DMS79 treated with DMSO at 0.1 percent for 48 hours (cell line): Measurements from ENCODE around the gene OR6K2.
"Not testable (repeated sequence)": the region's sequence is repeated elsewhere in the genome, so short reads cannot be mapped to it uniquely, and the experiment has no call there.

Source experiments
- DNase-seq: peaks from one replicate; lab custom pipeline; 2025; lab: John Stamatoyannopoulos, UW

The OR6K2 gene, protein sequence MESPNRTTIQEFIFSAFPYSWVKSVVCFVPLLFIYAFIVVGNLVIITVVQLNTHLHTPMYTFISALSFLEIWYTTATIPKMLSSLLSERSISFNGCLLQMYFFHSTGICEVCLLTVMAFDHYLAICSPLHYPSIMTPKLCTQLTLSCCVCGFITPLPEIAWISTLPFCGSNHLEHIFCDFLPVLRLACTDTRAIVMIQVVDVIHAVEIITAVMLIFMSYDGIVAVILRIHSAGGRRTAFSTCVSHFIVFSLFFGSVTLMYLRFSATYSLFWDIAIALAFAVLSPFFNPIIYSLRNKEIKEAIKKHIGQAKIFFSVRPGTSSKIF

GRCh38 chr1:158700552-158700951 lies at the start of gene OR6K2:
OR6K2 (minus strand) TSS chr1:158700652; CDS start chr1:158700652, 0 bp downstream.
- no peak for DNase-seq

DNA sequence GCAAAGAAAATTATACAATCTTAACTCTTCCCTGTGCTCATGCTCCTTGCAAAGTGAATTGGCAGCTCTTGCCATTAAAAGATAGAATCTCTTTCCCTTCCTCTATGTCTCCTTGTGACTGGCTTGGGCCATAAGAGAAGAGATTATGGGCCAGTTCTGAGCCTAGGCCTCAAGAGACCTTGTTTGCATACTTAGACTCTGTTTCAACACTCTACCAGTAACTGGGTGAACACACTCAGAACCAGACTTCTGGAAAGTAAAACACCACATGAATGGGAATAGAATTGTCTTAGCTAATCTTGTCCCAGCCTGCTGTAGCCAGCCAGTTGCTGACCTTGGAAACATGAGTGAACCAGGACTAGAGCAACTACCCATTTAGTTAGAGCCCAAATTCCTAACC lies 35.4 kb upstream of the OR6K2 start:
- no peak for DNase-seq

- DNase-seq = no peak
Observed at GRCh38 chr1:158732524-158732923, 32.1 kb upstream of the OR6K2 start.

DNA sequence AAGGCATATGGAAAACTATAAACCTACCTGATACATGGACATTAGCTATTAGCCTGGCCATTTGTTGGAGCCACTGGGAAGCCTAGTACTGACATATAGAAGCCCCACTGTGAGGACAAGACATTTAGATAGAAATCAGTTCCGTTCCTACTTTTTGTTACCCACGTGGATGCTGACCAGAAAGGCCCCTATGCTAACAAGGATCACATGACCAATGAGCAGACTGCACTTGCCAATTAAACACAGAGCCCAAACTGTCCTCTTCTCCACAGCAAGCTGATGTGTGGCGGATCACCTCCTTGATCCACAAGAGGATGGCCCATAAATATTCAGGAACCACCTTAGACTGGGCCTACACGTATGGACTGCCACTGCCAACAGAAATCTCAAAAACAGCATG lies 31.3 kb upstream of the OR6K2 start:
- DNase-seq = no peak

DNA sequence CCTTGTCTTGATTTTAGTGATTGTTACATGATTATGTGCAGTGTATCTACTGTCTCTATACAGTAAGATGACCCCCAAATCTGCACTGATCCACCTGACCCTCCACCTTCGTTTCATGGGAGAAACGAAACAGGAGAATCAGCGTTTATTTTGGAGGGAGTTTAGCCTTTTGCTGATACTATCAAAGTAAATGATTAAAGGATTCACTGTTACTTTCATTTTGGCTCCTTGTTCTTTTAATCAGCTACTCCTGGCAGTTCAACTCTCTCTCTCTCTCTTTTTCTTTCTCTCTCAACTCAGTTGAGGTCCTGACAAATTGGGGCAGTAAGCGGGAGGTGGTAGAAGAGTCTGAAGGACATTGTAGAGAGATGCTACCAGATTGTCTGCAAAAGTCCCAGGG lies 30.0 kb upstream of the OR6K2 start:
- DNase-seq = no peak

DNA sequence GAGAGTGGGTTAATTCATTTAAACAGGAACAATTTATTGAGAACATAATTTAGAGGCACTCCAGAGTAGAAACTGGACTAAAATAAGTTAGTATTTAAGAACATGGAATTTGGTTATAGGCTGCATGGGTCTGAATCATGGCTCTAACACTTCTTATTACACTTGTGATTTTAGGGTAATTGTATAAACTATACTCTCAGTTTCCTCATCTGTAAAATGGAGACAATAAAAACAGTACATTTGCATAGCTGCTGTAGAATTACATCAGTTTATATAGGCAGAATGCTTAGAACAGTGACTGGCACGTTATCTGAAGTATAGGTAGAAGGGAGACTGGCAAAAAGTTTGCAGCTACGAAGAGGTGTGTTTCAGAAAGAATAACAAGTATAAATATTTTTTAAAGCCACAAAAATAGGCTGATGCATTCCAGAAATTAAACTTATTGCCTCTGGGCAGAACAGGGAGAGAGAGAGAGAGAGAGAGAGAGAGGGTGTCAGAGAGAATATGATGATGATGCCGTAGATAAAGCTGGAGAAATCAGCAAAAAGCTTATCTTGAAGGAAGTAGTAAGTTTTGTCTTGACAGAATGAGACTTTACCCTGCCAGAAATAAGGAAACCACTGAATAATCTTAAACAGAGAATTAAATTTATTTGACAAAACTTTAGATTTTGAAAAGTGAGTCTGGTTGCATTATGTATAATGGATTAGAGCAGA lies 28.2 kb upstream of the OR6K2 start:
- no peak for DNase-seq

- DNase-seq = no peak
Observed at GRCh38 chr1:158724442-158724841, 24.0 kb upstream of the OR6K2 start.

- DNase-seq = no peak
Observed at GRCh38 chr1:158720620-158721019, 20.2 kb upstream of the OR6K2 start, which contains the start of gene OR6K3. OR6K3 (minus strand) TSS chr1:158720720; CDS start chr1:158718115, 2,605 bp downstream.

- DNase-seq = no peak
Observed at GRCh38 chr1:158719664-158720063, 19.2 kb upstream of the OR6K2 start.

DNA sequence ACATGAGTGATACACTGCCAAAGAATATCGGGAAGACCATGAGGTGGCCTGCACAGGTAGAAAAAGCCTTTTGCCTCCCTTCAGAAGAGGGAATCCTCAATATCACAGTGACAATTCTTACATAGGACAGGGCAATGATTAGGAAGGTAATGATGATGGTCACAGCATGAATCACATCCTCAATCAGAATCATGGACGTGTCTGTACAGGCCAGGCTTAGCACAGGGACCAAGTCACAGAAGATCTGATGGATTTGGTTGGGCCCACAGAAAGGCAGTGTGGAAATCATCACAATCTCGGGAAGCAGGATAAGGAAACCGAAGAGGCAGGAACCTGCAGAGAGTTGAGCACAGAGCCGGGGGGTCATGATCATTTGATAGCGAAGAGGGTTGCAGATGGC lies 16.9 kb upstream of the OR6K2 start:
- no peak for DNase-seq

- DNase-seq = no peak
Observed at GRCh38 chr1:158716335-158716734, 15.9 kb upstream of the OR6K2 start.

DNA sequence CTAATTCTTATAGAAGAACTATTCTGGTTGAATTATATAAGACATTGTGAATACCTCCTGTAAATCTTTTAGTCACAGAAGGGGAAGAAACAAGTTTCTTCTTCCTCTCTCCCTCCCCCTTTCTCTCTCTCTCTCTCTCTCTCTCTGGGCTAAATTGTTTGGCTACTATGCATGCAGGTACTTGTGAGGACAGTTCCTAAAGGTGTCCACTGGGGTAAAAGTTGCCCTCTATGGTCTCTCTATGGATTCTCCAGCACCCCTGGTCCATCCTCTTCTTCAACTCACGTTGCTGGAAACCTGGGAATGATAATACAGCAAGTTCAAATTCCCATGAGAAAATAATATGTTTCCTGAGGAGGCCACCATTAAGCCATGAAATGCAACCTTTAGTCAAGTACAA lies 14.3 kb upstream of the OR6K2 start:
- DNase-seq = no peak

- no peak for DNase-seq
Observed at GRCh38 chr1:158711098-158711497, 10.6 kb upstream of the OR6K2 start.

DNA sequence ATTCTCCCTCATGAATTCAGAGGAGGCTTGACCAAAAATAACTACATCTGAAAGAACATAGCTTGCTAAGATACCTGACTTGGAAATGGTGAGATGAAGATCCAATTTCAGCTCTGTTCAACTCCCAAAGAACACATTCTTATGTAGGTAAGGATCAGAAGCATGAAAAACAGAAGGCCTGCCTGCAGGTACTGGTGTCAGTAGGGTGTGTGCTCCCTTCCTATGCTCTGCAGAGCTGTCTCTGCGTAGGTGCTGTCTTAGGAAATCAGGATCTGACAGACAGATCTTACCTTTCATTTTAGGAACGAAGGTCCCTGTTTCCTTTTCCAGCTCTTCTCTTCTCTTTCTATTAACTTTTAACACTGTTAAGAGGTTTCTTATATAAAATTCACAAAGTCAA lies 5.6 kb upstream of the OR6K2 start:
- DNase-seq = no peak

- DNase-seq = no peak
Observed at GRCh38 chr1:158694596-158694995, 5.9 kb downstream of the OR6K2 start.

DNA sequence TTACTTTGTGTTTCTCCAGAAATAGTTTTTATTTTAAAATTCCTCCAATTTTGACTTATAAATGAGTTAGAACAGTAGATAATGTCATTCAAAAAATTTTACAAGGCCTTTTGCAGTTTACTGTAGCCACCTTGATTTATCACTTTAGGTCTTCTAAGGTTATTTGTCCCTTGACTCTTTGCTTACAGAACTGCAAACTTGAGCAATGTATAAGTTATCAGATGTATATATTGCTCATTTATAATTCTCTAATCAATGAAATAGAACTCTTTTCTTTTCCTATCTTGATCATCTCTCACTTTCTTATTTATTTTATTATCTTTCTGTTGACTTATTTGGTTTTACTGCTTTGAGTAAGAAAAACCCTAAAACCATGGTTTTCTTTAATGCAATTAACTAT lies 8.1 kb downstream of the OR6K2 start:
- DNase-seq = no peak

DNA sequence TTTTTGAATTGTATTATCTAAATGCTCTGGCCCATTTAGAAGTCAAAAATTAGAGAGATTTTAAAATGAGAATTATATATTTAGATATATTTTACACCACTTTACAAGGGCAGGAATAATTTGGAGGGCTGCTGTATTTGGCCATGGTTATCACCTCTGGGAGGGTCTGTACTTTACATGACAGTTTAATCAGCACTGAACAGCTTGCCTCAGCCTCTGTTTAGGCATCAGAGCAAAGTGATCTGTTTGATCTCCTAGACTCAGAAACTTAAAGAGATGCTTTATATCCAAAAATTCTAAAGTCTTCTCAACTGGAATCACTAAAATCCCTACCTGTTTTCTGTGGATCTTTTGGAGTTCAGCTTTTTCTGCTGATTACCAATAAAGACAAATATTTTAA lies 8.5 kb downstream of the OR6K2 start:
- no peak for DNase-seq

DNA sequence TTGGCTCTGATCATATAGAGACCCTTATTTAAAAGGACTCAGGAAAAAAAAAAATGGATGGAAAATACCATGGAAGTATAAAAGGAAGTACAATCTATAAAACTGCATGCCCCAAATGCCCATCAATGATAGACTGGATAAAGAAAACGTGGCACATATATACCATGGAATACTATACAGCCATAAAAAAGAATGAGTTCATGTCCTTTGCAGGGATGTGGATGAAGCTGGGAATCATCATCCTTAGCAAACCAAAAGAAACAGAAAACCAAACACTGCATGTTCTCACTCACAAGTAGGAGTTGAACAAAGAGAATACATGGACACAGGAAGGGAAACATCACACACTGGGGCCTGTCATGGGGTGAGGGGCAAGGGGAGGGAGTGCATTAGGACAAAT lies 9.3 kb downstream of the OR6K2 start:
- DNase-seq = not testable (repeated sequence)

DNA sequence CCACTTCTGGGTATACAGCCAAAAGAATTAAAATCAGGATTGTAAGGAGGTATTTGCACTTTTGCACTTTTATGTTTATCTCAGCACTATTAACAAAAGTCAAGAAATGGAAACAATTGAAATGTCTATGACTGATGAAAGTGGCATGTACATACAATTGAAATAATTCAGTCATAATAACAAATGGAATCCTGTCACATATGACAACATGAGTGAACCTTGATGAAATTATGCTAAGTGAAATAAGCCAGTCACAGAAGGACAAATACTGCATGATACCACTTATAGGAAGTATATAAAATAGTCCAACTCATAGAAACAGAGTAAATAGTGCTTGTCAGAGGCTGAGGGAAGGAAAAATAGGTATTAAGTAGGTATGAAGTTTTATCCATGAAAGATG lies 10.6 kb downstream of the OR6K2 start:
- DNase-seq = no peak

DNA sequence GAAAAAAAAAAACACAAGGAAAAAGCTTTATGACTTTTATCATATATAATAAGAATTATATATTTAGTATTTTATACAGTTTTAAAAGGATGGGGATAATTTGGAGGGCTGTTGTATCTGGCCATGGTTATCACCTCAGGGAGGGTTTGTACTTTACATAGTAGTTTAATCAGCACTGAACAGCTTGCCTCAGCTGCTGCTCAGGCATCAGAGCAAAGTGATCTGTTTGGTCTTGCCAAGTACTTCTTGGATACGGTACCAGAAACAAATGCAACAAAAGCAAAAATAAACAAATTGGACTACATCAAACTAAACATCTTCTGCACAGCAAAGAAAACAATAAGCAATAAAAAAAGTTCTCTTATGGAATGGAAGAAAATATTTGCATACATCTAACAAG lies 11.3 kb downstream of the OR6K2 start:
- no peak for DNase-seq

GRCh38 chr1:158688343-158688742 lies 12.1 kb downstream of the OR6K2 start:
- DNase-seq = not testable (repeated sequence)

- DNase-seq = no peak
Observed at GRCh38 chr1:158687037-158687436, 13.4 kb downstream of the OR6K2 start.
